Osteocyte (in vitro differentiated cells): ENCODE data around the gene CXCL17. TPM values are rescaled to one million over a fixed set of nuclear protein-coding genes. Genes with fewer than 3 reads are reported as not detected.
A peak's percentile ranks its signal among the peaks of the same experiment; 100 is the strongest.

Experiments used
- DNase-seq: peaks from one replicate; pipeline ENCODE4 v3.0.0; 2021; ENCODE audit warnings: mixed read lengths; ENCODE audit not compliant: unreplicated experiment; ENCODE audit errors: extremely low spot score
- H3K27ac Mint-ChIP-seq: one replicate; pipeline ENCODE4 v1.8.0; 2021; ENCODE audit warnings: mild to moderate bottlenecking, mixed read lengths; ENCODE audit not compliant: unreplicated experiment
- H3K27me3 Mint-ChIP-seq: one replicate; pipeline ENCODE4 v1.8.0; 2021; ENCODE audit warnings: mixed read lengths; ENCODE audit not compliant: unreplicated experiment
- H3K36me3 Mint-ChIP-seq: one replicate; pipeline ENCODE4 v1.8.0; 2021; ENCODE audit warnings: mixed read lengths; ENCODE audit not compliant: unreplicated experiment
- H3K4me1 Mint-ChIP-seq: one replicate; pipeline ENCODE4 v1.8.0; 2021; ENCODE audit warnings: mixed read lengths; ENCODE audit not compliant: unreplicated experiment
- H3K4me3 Mint-ChIP-seq: one replicate; pipeline ENCODE4 v1.8.0; 2021; ENCODE audit warnings: mild to moderate bottlenecking, moderate library complexity, mixed read lengths; ENCODE audit not compliant: unreplicated experiment
- H3K9me3 Mint-ChIP-seq: one replicate; pipeline ENCODE4 v1.8.0; 2021; ENCODE audit warnings: mixed read lengths; ENCODE audit not compliant: unreplicated experiment
- total RNA-seq: library from RNA; stranded (reverse); gene quantifications from 2 replicates; pipeline ENCODE4 v1.2.1, GENCODE V29; 2021
- TF ChIP-seq, protein P1 (sequence below): fragments of 200-600 bp; sonication (generic); IDR thresholded peaks from 2 replicates; pipeline ENCODE4 v1.5.0; 2021; ENCODE audit warnings: antibody characterized with exemption, mild to moderate bottlenecking, moderate library complexity

CXCL17 gene
- total RNA-seq, 1 donor from 2014 or later: not detected

DNA sequence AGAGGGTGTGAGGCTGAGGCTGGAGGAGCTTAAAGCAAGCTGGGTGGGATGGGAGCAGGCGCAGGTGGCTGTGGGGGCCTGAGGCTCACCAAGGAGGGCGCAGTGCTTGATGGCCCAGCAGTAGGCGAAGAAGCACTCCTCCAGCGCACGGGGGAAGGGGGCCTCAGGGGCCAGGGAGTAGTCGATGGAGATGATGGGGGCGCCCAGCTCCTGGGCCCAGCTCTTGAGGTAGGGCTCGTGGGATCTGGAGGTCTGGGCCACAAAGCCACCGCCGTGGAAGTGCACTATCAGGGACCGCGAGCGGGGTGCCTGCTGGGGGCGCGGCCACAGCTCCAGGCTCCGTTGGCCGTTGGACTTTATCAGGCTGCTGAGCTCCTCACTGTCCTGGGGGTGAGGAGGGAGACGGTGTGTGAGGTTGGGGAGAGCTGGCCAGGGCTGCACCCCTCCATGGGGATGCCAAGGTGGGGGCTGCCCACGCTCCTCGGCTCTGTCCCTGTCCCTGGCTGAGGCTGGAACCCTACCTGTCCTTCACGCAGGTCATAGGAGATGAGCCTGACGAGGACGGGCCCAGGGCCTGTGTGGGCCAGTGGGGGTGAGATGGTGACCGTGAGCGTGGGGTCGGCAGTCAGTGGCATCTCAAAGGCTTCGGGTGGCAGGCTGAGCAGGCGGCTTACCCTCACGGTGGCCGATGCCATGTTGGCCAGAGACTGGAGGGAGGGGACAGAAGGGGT is 35.5 kb downstream of the CXCL17 start:
- TF ChIP-seq, protein P1, sequence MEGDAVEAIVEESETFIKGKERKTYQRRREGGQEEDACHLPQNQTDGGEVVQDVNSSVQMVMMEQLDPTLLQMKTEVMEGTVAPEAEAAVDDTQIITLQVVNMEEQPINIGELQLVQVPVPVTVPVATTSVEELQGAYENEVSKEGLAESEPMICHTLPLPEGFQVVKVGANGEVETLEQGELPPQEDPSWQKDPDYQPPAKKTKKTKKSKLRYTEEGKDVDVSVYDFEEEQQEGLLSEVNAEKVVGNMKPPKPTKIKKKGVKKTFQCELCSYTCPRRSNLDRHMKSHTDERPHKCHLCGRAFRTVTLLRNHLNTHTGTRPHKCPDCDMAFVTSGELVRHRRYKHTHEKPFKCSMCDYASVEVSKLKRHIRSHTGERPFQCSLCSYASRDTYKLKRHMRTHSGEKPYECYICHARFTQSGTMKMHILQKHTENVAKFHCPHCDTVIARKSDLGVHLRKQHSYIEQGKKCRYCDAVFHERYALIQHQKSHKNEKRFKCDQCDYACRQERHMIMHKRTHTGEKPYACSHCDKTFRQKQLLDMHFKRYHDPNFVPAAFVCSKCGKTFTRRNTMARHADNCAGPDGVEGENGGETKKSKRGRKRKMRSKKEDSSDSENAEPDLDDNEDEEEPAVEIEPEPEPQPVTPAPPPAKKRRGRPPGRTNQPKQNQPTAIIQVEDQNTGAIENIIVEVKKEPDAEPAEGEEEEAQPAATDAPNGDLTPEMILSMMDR: no peak
- Mint-ChIP-seq H3K4me1 (peaks cover 10% of the 10 kb centered on the region), H3K27ac (no peak overlapping the region), H3K27me3 (no peaks in the 10 kb centered on the region), H3K9me3 (no peaks in the 10 kb centered on the region), H3K36me3 (no peaks in the 10 kb centered on the region), H3K4me3 (no peak overlapping the region)
- no peak for DNase-seq

DNA sequence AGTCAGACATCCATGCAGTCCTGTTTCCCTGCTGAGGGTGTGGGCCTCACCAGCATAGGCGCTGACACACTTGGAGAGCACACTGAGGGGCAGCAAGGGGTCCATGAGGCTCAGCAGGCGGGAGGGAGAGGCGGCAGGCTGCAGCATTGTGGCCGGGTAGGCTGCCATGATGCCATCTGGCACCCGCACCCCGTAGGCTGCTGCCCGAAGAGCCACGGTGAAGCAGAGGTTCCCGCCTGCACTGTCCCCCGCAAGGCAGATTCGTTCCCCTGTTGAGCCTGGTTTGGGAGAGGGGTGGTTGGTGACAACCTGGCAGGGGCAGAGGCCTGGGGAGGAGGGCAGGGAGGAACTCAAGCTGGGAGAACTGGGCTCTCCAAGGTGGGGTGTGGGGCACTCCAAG is 36.6 kb downstream of the CXCL17 start:
- H3K36me3 Mint-ChIP-seq: no peaks in the 10 kb centered on the region
- H3K27ac Mint-ChIP-seq: peak overlapping the region; percentile 4
- H3K4me3 Mint-ChIP-seq: no peak overlapping the region
- H3K27me3 Mint-ChIP-seq: no peaks in the 10 kb centered on the region
- H3K9me3 Mint-ChIP-seq: no peaks in the 10 kb centered on the region
- TF ChIP-seq, protein P1: no peak
- DNase-seq: no peak
- H3K4me1 Mint-ChIP-seq: peaks cover 12% of the 10 kb centered on the region

DNA sequence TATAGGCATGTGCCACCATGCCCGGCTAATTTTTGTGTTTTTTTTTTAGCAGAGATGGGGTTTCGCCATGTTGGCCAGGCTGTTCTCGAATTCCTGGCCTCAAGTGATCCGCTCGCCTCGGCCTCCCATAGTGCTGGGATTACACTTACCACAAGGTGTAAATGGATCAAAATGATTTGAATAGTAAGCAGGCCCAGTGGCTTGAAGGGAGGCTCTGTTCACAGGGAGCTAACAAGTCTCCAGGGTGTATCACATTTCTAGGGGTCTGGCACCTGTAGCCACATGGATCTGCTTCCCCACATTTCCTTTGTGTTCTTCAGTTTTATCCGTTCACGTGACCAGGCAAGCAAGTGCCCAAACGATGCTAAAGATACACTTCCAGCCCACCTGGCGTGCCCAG is 39.2 kb downstream of the CXCL17 start:
- no peak for DNase-seq
- Mint-ChIP-seq H3K4me3 (no peak overlapping the region), H3K27ac (no peak overlapping the region), H3K9me3 (no peaks in the 10 kb centered on the region), H3K36me3 (no peaks in the 10 kb centered on the region), H3K4me1 (peaks cover 18% of the 10 kb centered on the region), H3K27me3 (no peaks in the 10 kb centered on the region)
- TF ChIP-seq, protein P1: no peak

DNA sequence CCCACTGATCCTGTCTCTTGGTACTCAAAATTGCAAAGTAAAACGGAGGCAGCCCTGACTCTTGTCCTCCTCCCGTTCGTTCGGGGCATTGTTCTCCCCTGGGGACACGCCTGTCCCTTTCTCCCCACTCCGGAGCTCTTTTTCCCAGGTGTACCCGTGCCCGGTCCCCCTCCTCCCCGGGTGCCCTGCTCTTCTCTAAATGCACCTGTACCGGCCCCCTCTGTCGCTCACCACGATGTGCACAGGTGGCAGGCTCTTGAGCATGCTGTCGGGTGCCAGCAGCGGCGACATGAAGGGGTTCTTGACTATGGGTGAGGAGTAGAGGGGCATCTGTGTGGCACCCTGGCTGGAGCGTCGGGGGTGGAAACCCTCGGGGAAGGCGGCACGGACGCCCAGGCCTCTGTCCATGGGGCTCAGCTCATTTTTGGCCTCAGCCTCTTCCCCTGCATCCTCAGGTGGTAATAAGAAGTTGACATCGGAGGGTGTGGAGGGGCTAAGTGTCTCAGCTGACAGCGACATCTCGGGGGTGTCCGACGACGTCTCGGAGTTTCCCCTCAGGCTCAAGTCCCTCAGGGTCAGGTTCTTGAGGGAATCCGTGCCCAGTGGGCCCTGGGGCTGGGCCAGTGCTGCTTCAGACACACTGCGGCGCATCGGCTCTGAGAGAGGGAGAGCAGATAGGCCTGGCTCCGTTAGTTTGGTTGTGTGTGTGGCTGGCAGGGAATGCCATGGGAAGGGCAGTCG is 40.2 kb downstream of the CXCL17 start:
- Mint-ChIP-seq H3K4me3 (peak overlapping the region; percentile 79), H3K4me1 (peaks cover 23% of the 10 kb centered on the region), H3K9me3 (no peaks in the 10 kb centered on the region), H3K27me3 (no peaks in the 10 kb centered on the region), H3K36me3 (no peaks in the 10 kb centered on the region), H3K27ac (no peak overlapping the region)
- TF ChIP-seq, protein P1: no peak
- DNase-seq: no peak
